ENCODE results near the gene NFKBIZ. TPM values are rescaled to one million over a fixed set of nuclear protein-coding genes. Genes with fewer than 3 reads are reported as not detected.

NFKBIZ gene
- total RNA-seq, 1 experiment from 2014 or later = 15.1 TPM

- TF ChIP-seq ZNF281 (CRISPR knock-in tag; IDR thresholded peaks at IDR 0.05) (no peak), MYBL2 (CRISPR knock-in tag; IDR thresholded peaks at IDR 0.05) (no peak), NFYB (CRISPR knock-in tag; conservative IDR thresholded peaks at IDR 0.05; ENCODE audit: low read depth) (no peak), NR1H2 (CRISPR knock-in tag; IDR thresholded peaks at IDR 0.05) (no peak), ZNF512 (CRISPR knock-in tag; IDR thresholded peaks at IDR 0.05; ENCODE audit: borderline replicate concordance) (no peak), HMGXB4 (CRISPR knock-in tag; IDR thresholded peaks at IDR 0.05) (no peak), RORB (CRISPR knock-in tag; IDR thresholded peaks at IDR 0.05) (no peak), ZNF396 (CRISPR knock-in tag; IDR thresholded peaks at IDR 0.05; ENCODE audit: borderline replicate concordance) (no peak), CBFB (CRISPR knock-in tag; IDR thresholded peaks at IDR 0.05; ENCODE audit: low read depth) (no peak), PREB (CRISPR knock-in tag; IDR thresholded peaks at IDR 0.05; ENCODE audit: borderline replicate concordance) (no peak), KAT7 (CRISPR knock-in tag; IDR thresholded peaks at IDR 0.05; ENCODE audit: borderline replicate concordance) (no peak), SMAD4 (CRISPR knock-in tag; IDR thresholded peaks at IDR 0.05) (no peak), ZNF532 (CRISPR knock-in tag; IDR thresholded peaks at IDR 0.05; ENCODE audit: borderline replicate concordance) (no peak), ELF4 (CRISPR knock-in tag; IDR thresholded peaks at IDR 0.05; ENCODE audit: low read depth) (no peak)
Measured at GRCh38 chr3:101819649-101820206, 29.6 kb upstream of the NFKBIZ start (continued).

- Mint-ChIP-seq H3K36me3 (peaks cover 14% of the 10 kb centered on the region; the same call in 1 of the 2 replicates), H3K9me3 (no peaks in the 10 kb centered on the region), H3K4me1 (peaks cover 2% of the 10 kb centered on the region), H3K4me3 (no peak overlapping the region), H3K27ac (no peak overlapping the region), H3K27me3 (ENCODE audit: low read depth) (no peaks in the 10 kb centered on the region)
- DNase-seq (ENCODE audit: low spot score) = no peak
- POLR2A ChIA-PET = no interaction called here
- ATAC-seq = no peak
- CTCF ChIA-PET = interaction anchor here (1.1 kb wide), 1 partner anchor 404 kb away, joined by 3 read pairs; no protein-coding TSS in a partner anchor
- TF ChIP-seq ZBTB43 (CRISPR knock-in tag; IDR thresholded peaks at IDR 0.05) = no peak
- TF ChIP-seq JAZF1 (CRISPR knock-in tag; IDR thresholded peaks at IDR 0.05) = no peak
- TF ChIP-seq ESRRA (CRISPR knock-in tag; IDR thresholded peaks at IDR 0.05; ENCODE audit: borderline replicate concordance) = no peak
- TF ChIP-seq E2F4 (CRISPR knock-in tag; IDR thresholded peaks at IDR 0.05; ENCODE audit: borderline replicate concordance, low read depth) = no peak
- TF ChIP-seq ZMAT4 (CRISPR knock-in tag; IDR thresholded peaks at IDR 0.05) = no peak
Measured at GRCh38 chr3:101821503-101821902, 27.8 kb upstream of the NFKBIZ start.

Data from WTC11 (cell line).